B cell (primary cell): ENCODE results near the gene ATP5F1E. TPM values are rescaled to one million over a fixed set of nuclear protein-coding genes. Genes with fewer than 3 reads are reported as not detected.

ENCODE experiments used
- ATAC-seq: fragments of 200-7000 bp; cut with Tn5 transposase; one replicate; pipeline ENCODE4 v1.10.0; 2021; ENCODE audit warnings: low read depth, mild to moderate bottlenecking, moderate number of reproducible peaks, moderate library complexity
- CTCF ChIA-PET: fragments of 350-600 bp; sonication (Branson Sonifier 250); formaldehyde crosslinking; loops from one replicate; lab custom pipeline; 2021; ENCODE audit warnings: antibody characterized with exemption, inconsistent platforms; lab: Charles Lee
- POLR2A ChIA-PET: fragments of 350-600 bp; sonication (Branson Sonifier 250); formaldehyde crosslinking; loops from one replicate; lab custom pipeline; 2021; ENCODE audit warnings: antibody characterized with exemption; lab: Charles Lee
- DNase-seq: peaks from one replicate; pipeline ENCODE4 v3.0.0; 2013
- H2AFZ ChIP-seq: 2 replicates; pipeline ENCODE4 v1.6.1; 2012; ENCODE audit warnings: mild to moderate bottlenecking, low read depth, low read length; ENCODE audit not compliant: insufficient read depth, poor library complexity, severe bottlenecking
- H3K27ac ChIP-seq, 2 donors: 1 replicate in 1 of 2; 2 replicates in 1 of 2; pipeline ENCODE4 v1.5.1; 2012 to 2013; ENCODE audit warnings: low read length in 2 of 2, mild to moderate bottlenecking in 2 of 2, moderate library complexity in 1 of 2
- H3K27me3 ChIP-seq, 4 experiments: fragments of 200-600 bp in 1 of 4; sonication (generic) in 1 of 4; replicated peaks in 1 of 4; 1 replicate in 2 of 4; 2 replicates in 2 of 4; pipeline versions ENCODE4 v1.6.1 to v1.7.0; 2013 to 2016; ENCODE audit warnings: low read length in 3 of 4, mild to moderate bottlenecking in 2 of 4, mixed read lengths in 1 of 4, moderate library complexity in 1 of 4; ENCODE audit not compliant: insufficient read depth in 4 of 4, control insufficient read depth in 3 of 4; ENCODE audit errors: control extremely low read depth in 1 of 4
- H3K36me3 ChIP-seq, 2 experiments: replicated peaks in 1 of 2; 1 replicate in 1 of 2; 2 replicates in 1 of 2; pipeline versions ENCODE4 v1.6.1 to v1.7.1; 2013; ENCODE audit warnings: low read length in 1 of 2; ENCODE audit not compliant: insufficient read depth in 2 of 2, control insufficient read depth in 1 of 2; ENCODE audit errors: control extremely low read depth in 1 of 2, extremely low read depth in 1 of 2
- H3K4me1 ChIP-seq, 2 donors: fragments of 200-600 bp in 1 of 2; sonication (generic) in 1 of 2; 1 replicate in 1 of 2; 2 replicates in 1 of 2; pipeline versions ENCODE4 v1.5.1 to v1.6.1; 2013 to 2017; ENCODE audit warnings: low read length in 2 of 2; ENCODE audit not compliant: control insufficient read depth in 2 of 2, insufficient read depth in 2 of 2
- H3K4me2 ChIP-seq: replicated peaks from 2 replicates; pipeline ENCODE3; 2012; ENCODE audit warnings: mild to moderate bottlenecking, low read depth, low read length; ENCODE audit not compliant: poor library complexity, severe bottlenecking
- H3K4me3 ChIP-seq, 5 experiments: fragments of 200-600 bp in 1 of 5; sonication (generic) in 1 of 5; 1 replicate in 3 of 5; 2 replicates in 2 of 5; pipeline versions ENCODE4 v1.5.1 to v1.7.0; 2011 to 2016; ENCODE audit warnings: low read length in 4 of 5, mild to moderate bottlenecking in 4 of 5, low read depth in 2 of 5, control low read depth in 1 of 5, moderate library complexity in 1 of 5; ENCODE audit not compliant: insufficient read depth in 1 of 5; ENCODE audit errors: control extremely low read depth in 1 of 5, extremely low read depth in 1 of 5
- H3K79me2 ChIP-seq: fragments of 200-600 bp; sonication (generic); one replicate; pipeline ENCODE4 v1.6.0; 2016; ENCODE audit warnings: low read length; ENCODE audit not compliant: control insufficient read depth, insufficient read depth
- H3K9ac ChIP-seq: fragments of 200-600 bp; sonication (generic); 2 replicates; pipeline ENCODE4 v1.6.1; 2017; ENCODE audit warnings: mild to moderate bottlenecking, low read length, moderate library complexity
- H3K9me3 ChIP-seq, 3 donors: one replicate each; pipeline versions ENCODE4 v1.6.1 to v1.7.1; 2013; ENCODE audit warnings: low read length in 2 of 3; ENCODE audit not compliant: control insufficient read depth in 2 of 3, insufficient read depth in 1 of 3; ENCODE audit errors: control extremely low read depth in 1 of 3
- H4K20me1 ChIP-seq: 2 replicates; pipeline ENCODE4 v1.6.0; 2012; ENCODE audit warnings: mild to moderate bottlenecking, low read length; ENCODE audit not compliant: insufficient read depth, control insufficient read depth, poor library complexity, severe bottlenecking
- H3K27ac Mint-ChIP-seq: one replicate; pipeline ENCODE4 v1.8.0; 2021; ENCODE audit warnings: mixed read lengths
- H3K27me3 Mint-ChIP-seq: one replicate; pipeline ENCODE4 v1.8.0; 2021; ENCODE audit warnings: mixed read lengths
- H3K4me1 Mint-ChIP-seq: one replicate; pipeline ENCODE4 v1.8.0; 2021; ENCODE audit warnings: mixed read lengths
- H3K4me3 Mint-ChIP-seq: one replicate; pipeline ENCODE4 v1.8.0; 2021; ENCODE audit warnings: mixed read lengths
- H3K9me3 Mint-ChIP-seq: one replicate; pipeline ENCODE4 v1.8.0; 2022; ENCODE audit warnings: mixed read lengths; ENCODE audit not compliant: insufficient read depth
- EZH2 ChIP-seq: IDR thresholded peaks from 2 replicates; pipeline ENCODE4 v1.6.1; 2012; ENCODE audit warnings: borderline replicate concordance, low read depth, mild to moderate bottlenecking, moderate library complexity, low read length; ENCODE audit not compliant: insufficient read depth, poor library complexity, severe bottlenecking
- WGBS: methylation state at CpG from one replicate; pipeline ENCODE4 v1.1.5; 2013; ENCODE audit warnings: missing lambda C conversion rate; ENCODE audit not compliant: insufficient coverage; 5-methylcytosine and 5-hydroxymethylcytosine counted together
- intact Hi-C: fragments of 100-400 bp; cut with micrococcal nuclease; formaldehyde crosslinking; loops from one replicate; pipeline ENCODE4 v1.10.0; 2022
- polyA plus RNA-seq: library from polyadenylated mRNA; depleted of rRNA; stranded (reverse); fragments of >200 nt; gene quantifications from 2 replicates; pipeline ENCODE4 v1.2.3, GENCODE V29; 2012
- total RNA-seq, 2 donors: library from RNA; stranded (reverse); fragments of 120-200 nt in 1 of 2; gene quantifications; 1 replicate in 1 of 2; 2 replicates in 1 of 2; pipeline versions ENCODE4 v1.2.3 to v1.2.4, GENCODE V29; 2013 to 2022
- TF ChIP-seq, protein P1 (sequence below): fragments of 200-600 bp; IDR thresholded peaks from one replicate; pipeline ENCODE4 v1.8.0; 2022; ENCODE audit warnings: antibody characterized with exemption, mild to moderate bottlenecking

The ATP5F1E gene
- total and polyA plus RNA-seq, 2 donors (not counting 1 experiment from before 2014, with no cell fraction given) = 22.2 to 55.0 TPM

DNA sequence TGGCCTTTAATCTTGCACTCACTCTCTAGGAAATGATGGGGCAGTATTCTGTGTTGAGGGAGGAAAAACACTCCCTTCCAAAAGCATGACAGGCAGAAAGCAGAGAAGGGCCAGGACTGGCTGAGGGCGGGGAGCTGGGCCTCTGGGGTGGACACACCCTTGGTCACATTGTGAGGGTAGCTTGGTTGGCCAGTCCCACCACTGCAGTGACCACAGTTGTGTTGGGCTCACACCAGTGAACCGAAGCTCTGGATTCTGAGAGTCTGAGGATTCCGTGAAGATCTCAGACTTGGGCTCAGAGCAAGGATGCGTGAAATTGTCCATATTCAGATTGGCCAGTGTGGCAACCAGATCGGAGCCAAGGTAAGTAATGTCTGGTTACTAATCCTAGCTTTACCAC lies 12.9 kb downstream of the ATP5F1E start, which contains the start of gene TUBB1:
TSS of gene TUBB1 (plus strand) at position 213 of the 400 bp plus-strand sequence. CDS start at position 307, 94 bp downstream.
- no peaks in the 10 kb centered on the region for H3K9me3 Mint-ChIP-seq
- ChIA-PET POLR2A (interaction anchor here (2.3 kb wide), 1 partner anchor 13 kb away, joined by 10 read pairs; the partner anchor contains the start of gene ATP5F1E), CTCF (interaction anchor here (0.8 to 1.0 kb wide), 2 partner anchors 37 to 68 kb away, joined by 3 read pairs; no protein-coding TSS in a partner anchor)
- Histone ChIP-seq H3K36me3 (peaks cover 0 to 20% of the 10 kb centered on the region in 2 experiments), H3K4me3 (no peak within 1 kb of the TSS), H2AFZ (no peak within 1 kb of the TSS), H3K79me2 (peaks cover 36% of the 10 kb centered on the region), H4K20me1 (peaks cover 2% of the 10 kb centered on the region), H3K4me2 (no peak within 1 kb of the TSS), H3K9ac (no peak within 1 kb of the TSS), H3K27me3 (no peaks in the 10 kb centered on the region), H3K27ac (no peak within 1 kb of the TSS), H3K9me3 (no peaks in the 10 kb centered on the region), H3K4me1 (peaks cover 20 to 24% of the 10 kb centered on the region in 2 donors)
- WGBS = 100% methylated on average over 5 of the region's 5 CpGs
- ATAC-seq = no peak
- peak within 1 kb of the TSS; percentile 20 for H3K27ac Mint-ChIP-seq
- no peaks in the 10 kb centered on the region for H3K27me3 Mint-ChIP-seq
- no peak for DNase-seq
- no peak within 1 kb of the TSS for H3K4me3 Mint-ChIP-seq
- TF ChIP-seq, protein P1, sequence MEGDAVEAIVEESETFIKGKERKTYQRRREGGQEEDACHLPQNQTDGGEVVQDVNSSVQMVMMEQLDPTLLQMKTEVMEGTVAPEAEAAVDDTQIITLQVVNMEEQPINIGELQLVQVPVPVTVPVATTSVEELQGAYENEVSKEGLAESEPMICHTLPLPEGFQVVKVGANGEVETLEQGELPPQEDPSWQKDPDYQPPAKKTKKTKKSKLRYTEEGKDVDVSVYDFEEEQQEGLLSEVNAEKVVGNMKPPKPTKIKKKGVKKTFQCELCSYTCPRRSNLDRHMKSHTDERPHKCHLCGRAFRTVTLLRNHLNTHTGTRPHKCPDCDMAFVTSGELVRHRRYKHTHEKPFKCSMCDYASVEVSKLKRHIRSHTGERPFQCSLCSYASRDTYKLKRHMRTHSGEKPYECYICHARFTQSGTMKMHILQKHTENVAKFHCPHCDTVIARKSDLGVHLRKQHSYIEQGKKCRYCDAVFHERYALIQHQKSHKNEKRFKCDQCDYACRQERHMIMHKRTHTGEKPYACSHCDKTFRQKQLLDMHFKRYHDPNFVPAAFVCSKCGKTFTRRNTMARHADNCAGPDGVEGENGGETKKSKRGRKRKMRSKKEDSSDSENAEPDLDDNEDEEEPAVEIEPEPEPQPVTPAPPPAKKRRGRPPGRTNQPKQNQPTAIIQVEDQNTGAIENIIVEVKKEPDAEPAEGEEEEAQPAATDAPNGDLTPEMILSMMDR = no peak
- no peak for TF ChIP-seq EZH2
- intact Hi-C loops = no loop called here
- peaks cover 30% of the 10 kb centered on the region for H3K4me1 Mint-ChIP-seq

DNA sequence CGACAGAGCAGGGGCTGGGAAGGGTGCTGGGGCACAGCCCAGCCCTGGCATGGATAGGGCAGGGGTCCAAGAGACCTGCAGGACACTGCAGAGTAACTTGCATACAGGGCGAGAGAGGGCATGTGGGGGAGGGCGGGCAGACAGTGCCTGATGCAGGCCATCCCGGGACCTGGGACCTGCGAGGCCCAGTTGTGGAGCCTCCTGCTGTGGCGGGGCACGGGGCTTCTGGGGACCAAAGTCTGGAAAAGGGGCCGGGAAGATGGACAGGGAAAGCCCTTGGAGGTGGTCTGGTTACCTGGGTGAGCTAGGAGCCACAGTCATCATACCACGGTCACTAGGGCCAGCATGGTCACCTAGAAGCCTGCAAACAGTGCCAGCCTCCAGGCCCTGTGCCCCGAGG lies 13.3 kb downstream of the ATP5F1E start:
- CTCF ChIA-PET = no interaction called here
- H3K9ac ChIP-seq = no peak overlapping the region
- H3K4me2 ChIP-seq = no peak overlapping the region
- intact Hi-C loops = no loop called here
- no peak for ATAC-seq
- H3K36me3 ChIP-seq = peaks cover 0 to 16% of the 10 kb centered on the region in 2 experiments
- peaks cover 35% of the 10 kb centered on the region for H3K79me2 ChIP-seq
- POLR2A ChIA-PET = interaction anchor here (2.3 kb wide), 1 partner anchor 13 kb away, joined by 10 read pairs; the partner anchor contains the start of gene ATP5F1E
- peak overlapping the region; percentile 20 for H3K27ac Mint-ChIP-seq
- no peaks in the 10 kb centered on the region for H4K20me1 ChIP-seq
- no peak overlapping the region for H3K27ac ChIP-seq
- no peak for TF ChIP-seq EZH2
- TF ChIP-seq, protein P1 = no peak
- H3K27me3 ChIP-seq = no peaks in the 10 kb centered on the region
- H3K4me3 Mint-ChIP-seq = no peak overlapping the region
- no peak overlapping the region for H3K4me3 ChIP-seq
- no peak for DNase-seq
- no peak overlapping the region for H2AFZ ChIP-seq
- peaks cover 20 to 24% of the 10 kb centered on the region in 2 donors for H3K4me1 ChIP-seq
- WGBS = 100% methylated on average over 6 of the region's 10 CpGs
- H3K9me3 Mint-ChIP-seq = no peaks in the 10 kb centered on the region
- H3K9me3 ChIP-seq = no peaks in the 10 kb centered on the region
- no peaks in the 10 kb centered on the region for H3K27me3 Mint-ChIP-seq
- H3K4me1 Mint-ChIP-seq = peaks cover 34% of the 10 kb centered on the region
